ENCODE results near the gene PRDM2. TPM values are rescaled to one million over a fixed set of nuclear protein-coding genes. Genes with fewer than 3 reads are reported as not detected.

PRDM2 gene
- total RNA-seq, 1 donor from 2014 or later: 50.6 TPM

- Histone ChIP-seq H3K36me3 (no peaks in the 10 kb centered on the region), H3K27me3 (ENCODE audit: low read depth) (no peaks in the 10 kb centered on the region), H3K4me1 (peaks cover 19% of the 10 kb centered on the region), H3K27ac (no peak overlapping the region), H3K4me3 (no peak overlapping the region), H3K9me3 (no peaks in the 10 kb centered on the region)
- no peak for TF ChIP-seq CTCF (IDR thresholded peaks at IDR 0.05)
- intact Hi-C loops (cut with DNase I): no loop called here
- DNase-seq: no peak
- ATAC-seq: no peak
Measured at GRCh38 chr1:13832536-13832935, 132.5 kb downstream of the PRDM2 start.

GRCh38 chr1:13836136-13836535 is 136.1 kb downstream of the PRDM2 start:
- Histone ChIP-seq H3K27ac (no peak overlapping the region), H3K4me3 (no peak overlapping the region), H3K27me3 (ENCODE audit: low read depth) (no peaks in the 10 kb centered on the region), H3K4me1 (peaks cover 3% of the 10 kb centered on the region), H3K9me3 (no peaks in the 10 kb centered on the region), H3K36me3 (no peaks in the 10 kb centered on the region)
- DNase-seq (no peak), ATAC-seq (no peak)
- intact Hi-C loops (cut with DNase I): no loop called here
- TF ChIP-seq CTCF (IDR thresholded peaks at IDR 0.05): no peak

DNA sequence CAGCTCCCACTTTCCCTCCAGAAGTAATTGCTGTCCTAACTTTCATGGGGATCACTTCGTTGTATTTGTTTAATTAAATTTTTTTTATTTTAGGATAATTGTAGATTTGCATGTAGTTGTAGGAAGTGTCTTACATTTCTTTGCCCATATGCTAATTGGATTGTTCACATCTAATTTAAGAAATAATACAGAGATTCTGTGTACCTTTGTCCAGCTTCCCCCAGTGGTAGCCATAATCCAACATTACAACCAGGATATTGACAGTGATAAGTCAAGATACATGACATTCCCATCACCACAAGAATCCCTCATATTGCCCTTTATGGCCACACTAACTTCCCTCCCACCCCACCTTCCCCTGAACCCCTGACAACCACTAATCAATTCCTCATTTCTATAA is 136.6 kb downstream of the PRDM2 start:
- DNase-seq: no peak
- H3K4me1 ChIP-seq: no peaks in the 10 kb centered on the region
- H3K4me3 ChIP-seq: no peak overlapping the region
- TF ChIP-seq CTCF (IDR thresholded peaks at IDR 0.05): no peak
- no peaks in the 10 kb centered on the region for H3K36me3 ChIP-seq
- no peaks in the 10 kb centered on the region for H3K27me3 ChIP-seq (ENCODE audit: low read depth)
- H3K9me3 ChIP-seq: no peaks in the 10 kb centered on the region
- intact Hi-C loops (cut with DNase I): no loop called here
- ATAC-seq: no peak
- no peak overlapping the region for H3K27ac ChIP-seq

DNA sequence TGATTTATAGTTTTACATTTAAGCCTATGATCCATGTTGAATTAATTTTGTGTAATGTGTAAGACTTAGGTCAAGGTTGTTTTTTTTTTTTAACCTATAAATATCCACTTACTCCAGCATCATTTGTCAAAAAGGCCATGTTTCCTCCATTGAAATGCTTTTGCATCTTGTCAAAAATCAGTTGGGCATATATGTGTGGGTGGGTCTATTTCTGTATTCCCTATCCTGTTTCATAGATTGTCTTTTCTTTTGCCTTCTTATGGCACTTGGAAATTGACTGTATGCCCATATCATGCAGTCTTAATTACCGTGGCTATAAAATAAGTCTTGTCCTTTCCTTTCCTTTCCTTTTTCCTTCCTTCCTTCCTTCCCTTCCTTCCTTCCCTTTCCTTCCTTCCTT is 138.2 kb downstream of the PRDM2 start:
- H3K4me1 ChIP-seq: no peaks in the 10 kb centered on the region

DNA sequence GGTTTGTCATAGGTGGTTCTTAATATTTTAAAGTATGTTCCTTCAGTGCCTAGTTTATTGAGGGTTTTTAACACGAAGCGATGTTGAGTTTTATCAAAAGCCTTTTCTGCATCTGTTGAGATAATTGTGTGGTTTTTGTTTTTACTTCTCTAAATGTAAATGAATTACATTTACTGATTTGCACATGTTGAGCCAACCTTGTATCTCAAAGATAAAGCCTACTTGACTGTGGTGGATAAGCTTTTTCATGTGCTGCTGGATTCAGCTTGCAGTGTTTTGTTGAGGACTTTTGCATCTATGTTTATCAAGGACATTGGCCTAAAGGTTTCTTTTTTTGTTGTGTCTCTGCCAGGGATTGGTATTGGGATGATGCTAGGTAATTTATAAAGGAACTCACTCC is 142.5 kb downstream of the PRDM2 start:
- DNase-seq: no peak
- no peaks in the 10 kb centered on the region for H3K9me3 ChIP-seq

More for the DNA sequence above, 138.2 kb downstream of the PRDM2 start:
- Histone ChIP-seq H3K4me3 (no peak overlapping the region), H3K27me3 (ENCODE audit: low read depth) (no peaks in the 10 kb centered on the region), H3K9me3 (no peaks in the 10 kb centered on the region), H3K36me3 (no peaks in the 10 kb centered on the region), H3K27ac (no peak overlapping the region)
- DNase-seq: no peak
- TF ChIP-seq CTCF (IDR thresholded peaks at IDR 0.05): no peak
- intact Hi-C loops (cut with DNase I): no loop called here
- no peak for ATAC-seq

More for the DNA sequence above, 142.5 kb downstream of the PRDM2 start:
- no peak for TF ChIP-seq CTCF (IDR thresholded peaks at IDR 0.05)
- Histone ChIP-seq H3K27me3 (ENCODE audit: low read depth) (no peaks in the 10 kb centered on the region), H3K4me1 (no peaks in the 10 kb centered on the region), H3K36me3 (no peaks in the 10 kb centered on the region), H3K27ac (no peak overlapping the region), H3K4me3 (no peak overlapping the region)
- no peak for ATAC-seq
- intact Hi-C loops (cut with DNase I): no loop called here
